ENCODE data around the gene HOXA4. TPM values are rescaled to one million over a fixed set of nuclear protein-coding genes. Genes with fewer than 3 reads are reported as not detected.

HOXA4 gene
- total and polyA plus RNA-seq, 2 of the 4 experiments (the other 2 are of a cell fraction) = 0.36 to 8.0 TPM

- ChIA-PET CTCF (no interaction called here), POLR2A (ENCODE audit: unreplicated experiment) (no interaction called here)
- DNase-seq (no peak), ATAC-seq (ENCODE audit: low read depth) (peak; percentile 54)
- Histone ChIP-seq H3K9ac (ENCODE audit: low read depth, low read length) (no peak overlapping the region), H4K20me1 (ENCODE audit: insufficient read depth, low read length) (peaks cover 19% of the 10 kb centered on the region; the same call in 1 of the 2 replicates), H3K79me1 (ENCODE audit: low read depth in 1 of 2, low read length in 2 of 2) (no peaks in the 10 kb centered on the region), H3K9me1 (ENCODE audit: insufficient read depth, low read length) (no peaks in the 10 kb centered on the region), H3K9me3 (ENCODE audit: control insufficient read depth, insufficient read depth, low read length) (peaks cover 11% of the 10 kb centered on the region; the same call in 1 of the 2 replicates), H3K56ac (ENCODE audit: extremely low read depth, insufficient read depth, low read length) (no peak overlapping the region), H2AK5ac (ENCODE audit: low read depth, low read length) (no peak overlapping the region), H3K14ac (replicated peaks; ENCODE audit: low read depth, low read length) (no peak overlapping the region), H2AFZ (replicated peaks; ENCODE audit: low read length, poor library complexity) (peak overlapping the region; percentile 54), H3K4ac (ENCODE audit: low read depth, low read length) (no peak overlapping the region), H3K27ac (ENCODE audit: insufficient read depth, low read length) (no peak overlapping the region), H3K36me3 (ENCODE audit: control insufficient read depth, insufficient read depth, low read length) (no peaks in the 10 kb centered on the region), H3K4me1 (ENCODE audit: control insufficient read depth, insufficient read depth, low read length) (no peaks in the 10 kb centered on the region), H3K27me3 (ENCODE audit: control insufficient read depth, insufficient read depth, low read length) (peaks cover 90% of the 10 kb centered on the region), H2BK5ac (ENCODE audit: low read depth, low read length, poor library complexity, severe bottlenecking) (no peak overlapping the region), H4K8ac (ENCODE audit: low read depth in 2 of 2, low read length in 2 of 2) (no peak overlapping the region), H3K18ac (ENCODE audit: low read depth, low read length) (no peak overlapping the region), H2BK15ac (ENCODE audit: low read depth, low read length) (no peak overlapping the region), H3K4me3 (ENCODE audit: insufficient read depth, low read depth, low read length) (peak overlapping the region; percentile 38), H4K5ac (ENCODE audit: low read depth, low read length) (no peak overlapping the region), H2AK9ac (replicated peaks; ENCODE audit: low read depth, low read length, poor library complexity) (no peak overlapping the region), H2BK120ac (ENCODE audit: low read depth, low read length) (no peak overlapping the region), H4K91ac (ENCODE audit: insufficient read depth, low read depth, low read length) (no peak overlapping the region), H3K4me2 (ENCODE audit: low read depth, low read length) (peak overlapping the region; percentile 46), H3K23ac (ENCODE audit: low read depth, low read length) (no peak overlapping the region; the same call in 1 of the 2 replicates), H2BK20ac (ENCODE audit: low read depth, low read length) (no peak overlapping the region)
- no TSS peak for BruUV-seq (replicated peaks)
- 2% methylated on average over 54 of the region's 59 CpGs; no CpG with 5 or more reads in 1 of the 2 experiments for WGBS, 2 experiments (ENCODE audit: extremely low coverage in 2 of 2, insufficient read length in 1 of 2)
- intact Hi-C loops (cut with micrococcal nuclease) (no loop called here), in situ Hi-C loops (cut with MboI; ENCODE audit: low sequenced_read_pairs) (no loop called here), dilution Hi-C loops (cut with HindIII; ENCODE audit: low sequenced_read_pairs, unreplicated experiment) (no loop called here)
- no peak for TF ChIP-seq BHLHE40 (IDR thresholded peaks at IDR 0.05; ENCODE audit: low read depth, low read length)
- no peak for TF ChIP-seq CHD1 (IDR thresholded peaks at IDR 0.05; ENCODE audit: low read depth, low read length)
- TF ChIP-seq RFX5 (IDR thresholded peaks at IDR 0.05; ENCODE audit: low read depth, low read length) = no peak
- TF ChIP-seq USF2 (IDR thresholded peaks at IDR 0.05; ENCODE audit: low read depth, low read length) = no peak
- TF ChIP-seq NFE2L2 (IDR thresholded peaks at IDR 0.05; ENCODE audit: low read depth, low read length) = no peak
These were observed 43.0 kb upstream of the HOXA4 start for GRCh38 chr7:27173511-27173955.

All from IMR-90 (cell line).